ENCODE results near the gene KLHL20. TPM values are rescaled to one million over a fixed set of nuclear protein-coding genes. Genes with fewer than 3 reads are reported as not detected.

KLHL20 gene
- total and polyA plus RNA-seq, 2 of the 13 experiments (the other 11 are each of a cell fraction or from before 2014, with no cell fraction given) = 7.4 to 14.3 TPM

- TF ChIP-seq ZNF362 (CRISPR knock-in tag; IDR thresholded peaks at IDR 0.05; ENCODE audit: borderline replicate concordance) = no peak
- TF ChIP-seq GFI1 (CRISPR knock-in tag; IDR thresholded peaks at IDR 0.05; ENCODE audit: borderline replicate concordance) = 0 out of 2 replicates have a peak, but pooled peaks have one; percentile 57
- no peak for TF ChIP-seq KDM6A (CRISPR knock-in tag; IDR thresholded peaks at IDR 0.05; ENCODE audit: low read depth)
- peak; percentile 32; the same call in 1 of the 2 replicates for TF ChIP-seq ZNF101 (CRISPR knock-in tag; IDR thresholded peaks at IDR 0.05; ENCODE audit: borderline replicate concordance, low read depth)
- TF ChIP-seq ZNF674 (CRISPR knock-in tag; IDR thresholded peaks at IDR 0.05; ENCODE audit: low read depth) = no peak
- TF ChIP-seq ZNF264 (CRISPR knock-in tag; IDR thresholded peaks at IDR 0.05) = no peak; the same call in 1 of the 2 replicates
- TF ChIP-seq UBTF (CRISPR knock-in tag; IDR thresholded peaks at IDR 0.05) = peak; percentile 92
- TF ChIP-seq ZNF761 (CRISPR knock-in tag; conservative IDR thresholded peaks at IDR 0.05) = no peak; the same call in 1 of the 2 replicates
- no peak for TF ChIP-seq AKAP8 (CRISPR knock-in tag; IDR thresholded peaks at IDR 0.05)
- peak; percentile 82 for TF ChIP-seq RXRB (CRISPR knock-in tag; IDR thresholded peaks at IDR 0.05; ENCODE audit: borderline replicate concordance)
- peak; percentile 97 for TF ChIP-seq ASH2L (IDR thresholded peaks at IDR 0.05; ENCODE audit: insufficient read length, low read depth, low read length)
- TF ChIP-seq HMG20B (CRISPR knock-in tag; conservative IDR thresholded peaks at IDR 0.05) = 0 out of 2 replicates have a peak, but pooled peaks have one; percentile 50
- TF ChIP-seq TRAFD1 (CRISPR knock-in tag; IDR thresholded peaks at IDR 0.05; ENCODE audit: borderline replicate concordance) = no peak
- no peak for TF ChIP-seq ZNF562 (CRISPR knock-in tag; IDR thresholded peaks at IDR 0.05; ENCODE audit: borderline replicate concordance)
- peak; percentile 84; the same call in 1 of the 2 replicates for TF ChIP-seq CBFB (CRISPR knock-in tag; IDR thresholded peaks at IDR 0.05)
- TF ChIP-seq FOXP1 (IDR thresholded peaks at IDR 0.05) = no peak
- no peak for TF ChIP-seq FOXP1 (CRISPR knock-in tag; IDR thresholded peaks at IDR 0.05)
- TF ChIP-seq ZSCAN9 (CRISPR knock-in tag; IDR thresholded peaks at IDR 0.05; ENCODE audit: borderline replicate concordance) = peak; percentile 86
- TF ChIP-seq SMAD3 (CRISPR knock-in tag; IDR thresholded peaks at IDR 0.05) = peak; percentile 94
- TF ChIP-seq ZNF781 (CRISPR knock-in tag; IDR thresholded peaks at IDR 0.05; ENCODE audit: borderline replicate concordance, not compliant biosample characterization) = peak; percentile 52
- 0 out of 2 replicates have a peak, but pooled peaks have one; percentile 23 for TF ChIP-seq ZNF333 (CRISPR knock-in tag; IDR thresholded peaks at IDR 0.05; ENCODE audit: borderline replicate concordance)
- peak; percentile 98 for TF ChIP-seq ZNF292 (CRISPR knock-in tag; IDR thresholded peaks at IDR 0.05; ENCODE audit: borderline replicate concordance, low read depth)
- peak; percentile 70 for TF ChIP-seq RBFOX2 (IDR thresholded peaks at IDR 0.05; ENCODE audit: low read depth, low read length)
Observed at GRCh38 chr1:173714759-173715537, at the start of gene KLHL20 (continued).

Data from HepG2 (cell line).